RKO (cell line): ENCODE data around the gene EBI3.
"Not testable (repeated sequence)": the region's sequence is repeated elsewhere in the genome, so short reads cannot be mapped to it uniquely, and the experiment has no call there.

ENCODE experiments used
- DNase-seq: peaks from one replicate; pipeline ENCODE4 v3.0.0-alpha.2; 2016; ENCODE audit warnings: low spot score

EBI3 gene

DNA sequence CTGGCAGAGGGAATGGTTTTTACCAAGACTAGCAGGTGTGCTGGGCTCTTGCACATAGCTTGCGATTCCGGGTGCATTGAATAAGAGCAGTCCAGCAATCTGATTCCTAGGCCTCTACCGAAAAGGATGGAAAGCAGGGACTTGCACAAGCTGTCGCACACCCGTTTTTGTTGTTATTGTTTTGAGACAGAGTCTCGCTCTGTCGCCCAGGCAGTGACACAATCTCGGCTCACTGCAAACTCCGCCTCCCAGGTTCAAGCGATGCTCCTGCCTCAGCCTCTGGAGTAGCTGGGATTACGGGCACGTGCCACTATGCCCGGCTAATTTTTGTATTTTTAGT lies 5.5 kb downstream of the EBI3 start:
- DNase-seq = no peak

GRCh38 chr19:4237510-4237909 lies 8.2 kb downstream of the EBI3 start:
- DNase-seq = not testable (repeated sequence)

- no peak for DNase-seq
Observed at GRCh38 chr19:4238831-4239230, 9.5 kb downstream of the EBI3 start.

DNA sequence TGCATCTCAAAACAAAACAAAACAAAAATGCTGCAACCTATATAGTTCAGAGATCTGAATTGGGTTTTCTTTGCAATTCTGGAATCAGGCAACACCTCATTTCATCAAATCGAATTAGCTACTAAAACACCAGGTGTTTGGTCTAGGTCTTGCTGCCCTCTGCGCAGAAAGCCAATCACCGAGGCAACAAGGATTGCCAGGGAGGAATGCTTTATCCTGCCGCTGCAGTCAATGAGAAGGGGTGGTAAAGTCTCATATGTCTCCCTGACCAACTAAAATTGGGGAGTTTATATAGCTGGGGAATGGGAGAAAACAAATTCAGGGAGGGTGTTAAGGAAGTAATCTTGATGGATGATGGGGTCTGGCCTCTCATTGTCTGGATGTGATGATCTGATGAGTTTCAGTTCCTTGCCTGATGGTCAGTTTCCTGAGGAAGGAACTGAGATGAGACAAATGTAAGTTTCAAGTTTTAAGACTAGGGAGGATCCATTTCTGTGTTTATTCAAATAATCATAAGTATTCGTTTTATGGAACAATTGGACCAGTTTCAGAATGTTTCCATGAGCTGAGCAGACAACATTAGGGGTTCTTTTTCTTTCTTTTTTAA lies 12.6 kb downstream of the EBI3 start:
- no peak for DNase-seq

GRCh38 chr19:4245938-4246337 lies 16.6 kb downstream of the EBI3 start:
- not testable (repeated sequence) for DNase-seq

DNA sequence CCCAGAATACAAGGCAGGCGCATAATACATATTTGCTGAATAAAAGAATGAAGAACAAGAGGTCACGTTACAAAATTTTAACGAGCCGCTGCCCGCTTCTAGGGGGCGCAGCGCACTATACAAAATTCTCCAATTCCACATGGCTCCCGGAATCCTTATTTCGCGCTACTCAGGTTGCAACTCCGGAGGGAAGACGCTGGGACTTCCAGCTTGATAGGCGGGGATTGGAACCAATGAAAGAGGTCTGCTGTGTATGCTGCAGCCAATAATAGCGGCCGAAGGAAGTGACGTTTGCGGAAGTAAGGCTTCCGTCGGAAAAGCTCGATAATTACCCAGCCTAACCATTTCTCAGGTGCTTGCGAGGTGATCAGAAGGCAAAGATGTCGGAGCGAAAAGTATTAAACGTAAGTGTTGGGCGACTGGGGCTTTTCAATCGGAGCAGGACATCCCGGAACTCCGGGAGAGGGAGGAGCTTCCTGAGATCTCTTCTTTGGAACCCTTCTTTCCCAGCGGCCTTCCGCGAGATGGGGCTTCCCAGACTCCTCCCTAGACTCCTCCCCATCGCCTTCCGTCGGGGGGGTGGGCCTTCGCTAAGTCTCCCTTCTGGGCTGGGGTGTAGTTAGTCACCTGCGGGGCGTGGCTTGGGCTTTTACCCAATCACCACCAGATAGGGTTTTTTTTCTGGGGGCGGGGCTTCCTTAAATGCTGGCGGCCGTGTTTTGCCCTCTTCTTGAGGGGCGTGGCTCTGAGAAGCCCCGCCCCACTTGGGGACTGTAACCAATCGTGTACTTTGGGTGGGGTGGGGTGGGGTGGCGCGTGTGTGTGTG lies 17.7 kb downstream of the EBI3 start, which contains the start of gene YJU2:
TSS of gene YJU2 (plus strand) at position 314 of the 827 bp plus-strand sequence. CDS start at position 381, 67 bp downstream.
- DNase-seq = peak; percentile 99

- peak; percentile 35 for DNase-seq
Observed at GRCh38 chr19:4256563-4256962, 27.2 kb downstream of the EBI3 start.

DNA sequence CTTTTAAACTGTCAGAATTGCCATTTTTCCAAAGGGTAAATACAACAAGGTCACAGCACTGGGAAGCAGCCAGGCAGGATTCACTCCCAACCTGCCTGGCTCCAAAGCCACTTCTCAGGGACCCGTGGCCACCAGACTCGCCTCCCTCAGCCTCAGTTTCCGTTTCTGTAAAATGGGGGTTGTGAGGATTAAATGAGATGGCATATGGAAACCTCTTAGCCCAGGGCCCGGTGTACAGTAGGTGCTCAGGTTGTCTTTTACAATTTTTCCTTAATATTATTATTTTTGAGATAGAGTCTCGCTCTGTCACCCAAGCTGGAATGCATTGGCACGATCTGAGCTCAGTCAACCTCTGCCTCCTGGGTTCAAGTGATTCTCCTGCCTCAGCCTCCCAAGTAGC lies 27.7 kb downstream of the EBI3 start:
- no peak for DNase-seq

DNA sequence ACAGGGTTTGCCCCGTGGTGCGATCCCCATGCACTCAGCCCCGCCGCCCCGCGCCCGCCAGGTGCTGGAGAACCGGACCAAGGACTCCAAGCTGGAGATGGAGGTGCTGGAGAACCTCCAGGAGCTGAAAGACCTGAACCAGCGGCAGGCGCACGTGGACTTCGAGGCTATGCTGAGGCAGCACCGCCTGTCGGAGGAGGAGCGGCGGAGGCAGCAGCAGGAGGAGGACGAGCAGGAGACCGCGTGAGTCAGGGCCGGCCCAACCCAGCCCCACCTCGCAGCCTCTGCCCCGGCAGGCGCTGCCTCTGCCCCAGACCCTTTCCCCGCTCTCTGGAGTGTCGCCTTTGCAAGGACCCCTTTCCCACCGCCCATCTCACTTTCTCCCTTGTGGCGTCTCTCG lies 28.9 kb downstream of the EBI3 start:
- DNase-seq = no peak

- no peak for DNase-seq
Observed at GRCh38 chr19:4260613-4261191, 31.4 kb downstream of the EBI3 start.

DNA sequence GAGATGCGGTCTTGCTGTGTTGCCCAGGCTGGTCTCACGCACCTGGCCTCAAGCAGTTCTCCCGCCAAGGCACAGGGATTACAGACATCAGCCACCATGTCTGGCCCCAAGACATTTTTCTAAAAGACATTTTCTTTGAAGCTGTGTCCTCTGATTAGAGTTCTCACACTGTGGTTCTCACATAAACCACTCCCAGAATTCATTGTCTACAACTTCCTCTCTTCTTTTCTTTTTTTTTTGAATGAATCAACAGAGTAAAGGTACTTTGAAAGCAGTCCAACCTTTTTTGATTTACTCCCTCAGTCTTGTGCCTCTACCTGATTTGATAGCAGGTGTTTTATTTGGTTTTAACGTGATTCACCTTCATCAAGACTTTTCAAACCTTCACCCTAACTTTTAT lies 35.5 kb downstream of the EBI3 start:
- no peak for DNase-seq

DNA sequence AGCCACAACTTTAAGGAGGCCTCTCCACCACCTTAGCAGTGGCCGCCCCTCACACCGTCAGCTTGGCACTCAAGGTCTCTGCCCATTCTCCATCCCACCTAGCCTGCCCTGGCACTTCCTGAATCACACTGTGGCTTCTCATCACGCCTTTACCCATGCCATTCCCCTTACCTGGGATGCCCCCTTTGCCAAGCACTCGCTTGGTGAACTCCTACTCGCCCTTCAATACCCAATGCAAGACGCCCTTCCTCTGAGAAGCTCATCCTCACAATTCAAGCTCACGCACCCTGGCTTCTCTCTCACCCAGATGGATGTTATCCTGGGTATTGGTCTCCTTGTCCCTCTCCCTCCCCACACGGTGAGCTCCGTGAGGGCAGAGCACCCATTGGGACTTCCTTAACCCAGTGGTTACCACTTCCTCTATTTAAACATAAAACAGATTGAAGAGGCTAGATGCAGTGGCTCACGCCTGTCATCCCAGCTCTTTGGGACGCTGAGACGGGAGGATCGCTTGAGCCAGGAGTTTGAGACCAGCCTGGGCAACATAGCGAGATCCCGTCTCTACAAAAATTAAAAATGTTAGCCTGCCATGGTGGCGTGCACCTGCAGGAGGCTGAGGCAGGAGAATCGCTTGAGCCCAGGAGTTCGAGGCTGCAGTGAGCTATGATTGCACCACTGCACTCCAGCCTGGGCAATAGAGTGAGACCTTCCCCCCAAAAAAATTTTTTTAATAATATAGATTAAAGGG lies 37.1 kb downstream of the EBI3 start:
- DNase-seq = no peak

- DNase-seq = peak; percentile 78
Observed at GRCh38 chr19:4267101-4267900, 38.0 kb downstream of the EBI3 start.

DNA sequence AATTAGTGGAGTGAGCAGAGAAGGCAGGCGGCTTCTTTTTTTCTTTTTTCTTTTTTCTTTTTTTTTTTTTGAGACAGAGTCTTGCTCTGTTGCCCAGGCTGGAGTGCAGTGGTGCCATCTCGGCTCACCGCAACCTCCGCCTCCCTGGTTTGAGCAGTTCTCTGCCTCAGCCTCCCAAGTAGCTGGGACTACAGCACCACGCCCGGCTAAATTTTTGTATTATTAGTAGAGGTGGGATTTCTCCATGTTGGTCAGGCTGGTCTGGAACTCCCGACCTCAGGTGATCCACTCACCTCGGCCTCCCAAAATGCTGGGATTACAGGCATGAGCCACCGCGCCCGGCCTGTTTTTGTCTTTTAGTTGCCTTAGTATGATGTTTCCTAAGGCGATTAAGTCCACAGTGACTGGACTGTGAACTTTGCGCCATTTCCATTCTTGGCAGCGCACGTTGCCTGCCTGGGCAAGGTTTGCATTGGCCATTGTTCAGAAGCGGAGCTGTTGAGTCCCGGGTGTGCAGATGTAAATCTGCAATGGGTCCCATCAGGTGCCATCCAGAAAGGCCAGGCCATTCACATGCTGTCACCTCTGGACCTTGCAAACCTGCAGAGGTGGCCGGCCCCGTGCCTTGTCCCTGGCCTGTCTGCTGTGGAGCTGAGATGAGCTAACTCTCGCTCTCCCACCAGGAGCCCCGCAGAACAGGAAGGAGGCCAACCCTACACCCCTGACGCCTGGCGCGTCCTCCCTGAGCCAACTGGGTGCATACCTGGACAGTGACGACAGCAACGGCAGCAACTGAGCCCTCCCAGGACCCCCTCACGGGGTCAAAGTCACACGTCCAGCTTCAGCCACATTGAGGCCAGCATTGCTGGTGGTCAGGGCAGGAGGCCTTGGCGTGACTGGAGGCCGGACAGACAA lies 38.8 kb downstream of the EBI3 start:
- DNase-seq = no peak

DNA sequence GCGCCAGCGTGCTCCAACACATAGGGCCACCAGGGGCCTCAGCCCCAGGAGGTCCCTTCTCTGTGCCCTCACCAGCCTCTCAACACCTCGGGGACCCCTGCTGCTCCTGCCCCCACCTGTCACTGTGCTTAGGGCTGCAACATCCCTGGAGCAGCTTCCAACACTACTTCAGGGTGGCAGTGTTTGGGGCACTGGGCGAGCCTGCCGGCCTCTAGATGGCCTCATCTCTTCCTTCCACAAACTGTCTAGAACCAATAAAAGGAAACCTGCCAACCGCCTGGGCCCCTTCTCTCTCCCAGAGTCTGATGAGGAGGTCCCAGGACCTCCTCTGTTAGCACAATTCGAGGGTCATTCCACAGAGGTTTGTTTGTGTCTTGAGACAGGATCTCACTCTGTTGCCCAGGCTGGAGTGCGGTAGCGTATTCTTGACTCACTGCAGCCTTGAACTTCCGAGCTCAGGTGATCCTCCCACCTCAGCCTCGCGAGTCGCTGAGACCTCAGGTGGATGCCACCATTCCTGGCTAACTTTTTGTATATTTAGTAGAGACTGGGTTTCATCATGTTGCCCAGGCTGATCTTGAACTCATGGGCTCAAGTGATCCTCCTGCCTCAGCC lies 39.6 kb downstream of the EBI3 start:
- DNase-seq = no peak

DNA sequence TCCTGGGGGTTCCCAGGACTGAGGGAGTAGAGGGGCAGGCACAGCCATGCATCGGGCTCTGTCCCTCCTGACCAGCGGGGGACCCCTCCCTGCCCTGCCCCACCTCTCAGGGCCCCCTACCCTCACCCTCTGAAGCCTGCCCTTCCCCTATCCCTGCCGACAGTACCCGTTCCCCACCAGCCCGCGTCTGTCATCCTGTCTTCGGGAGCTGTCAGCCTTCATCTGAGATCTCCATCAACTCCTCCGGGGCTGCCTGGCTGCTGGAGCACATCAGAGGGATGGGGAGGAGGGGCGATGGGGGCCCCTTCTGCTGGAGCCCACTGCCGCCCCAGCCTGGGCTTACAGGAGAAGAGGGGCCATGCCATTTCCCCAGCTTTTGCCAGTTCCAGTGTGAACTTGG lies 43.6 kb downstream of the EBI3 start:
- no peak for DNase-seq

GRCh38 chr19:4274321-4274686 lies 45.0 kb downstream of the EBI3 start:
- DNase-seq = not testable (repeated sequence)

DNA sequence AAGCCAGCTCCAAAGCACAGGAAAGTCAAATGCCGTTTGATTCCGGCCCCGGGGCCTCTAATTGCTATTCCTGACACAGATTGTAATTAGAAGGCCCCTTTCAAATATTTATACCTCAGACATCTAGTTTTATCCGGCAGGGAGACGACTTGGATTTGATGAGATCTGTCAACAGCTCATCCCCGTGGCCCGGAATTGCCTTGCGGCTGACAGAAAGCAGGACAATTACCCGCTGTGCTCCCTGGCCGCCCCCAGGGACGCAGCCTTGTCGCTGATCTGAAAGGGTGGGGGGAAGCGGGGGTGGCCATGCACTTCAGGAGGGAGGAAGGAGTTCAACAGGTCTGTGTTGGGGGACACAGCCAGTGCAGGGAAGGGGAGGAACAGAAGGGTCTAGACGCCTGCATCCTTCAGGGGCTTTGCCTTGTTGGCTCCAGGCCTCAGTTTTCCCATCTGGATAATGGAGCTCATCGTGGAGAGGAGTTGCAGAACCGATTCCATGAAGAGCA lies 47.9 kb downstream of the EBI3 start:
- DNase-seq = no peak

DNA sequence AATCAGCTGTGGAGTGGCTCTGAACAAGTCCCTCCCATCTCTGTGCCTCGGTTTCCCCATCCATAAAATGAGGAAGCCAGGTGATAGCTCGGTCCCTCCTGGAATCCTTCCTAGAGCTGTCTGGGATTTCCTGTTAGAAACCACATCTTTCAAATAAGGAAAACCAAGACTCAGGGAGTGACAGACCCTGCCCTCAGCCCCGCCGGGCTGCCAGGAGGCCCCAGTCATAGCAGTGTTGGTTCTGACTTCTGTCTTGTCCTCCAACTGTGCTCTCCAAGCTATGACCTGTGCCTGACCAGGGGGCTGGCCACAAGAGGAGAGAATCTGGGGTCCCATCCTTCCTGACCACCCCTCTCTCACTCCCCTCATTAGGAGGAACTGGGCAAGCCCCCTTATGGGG lies 48.7 kb downstream of the EBI3 start:
- no peak for DNase-seq
